CD4-positive, alpha-beta T cell treated with Interleukin-12 subunit alpha and Interleukin-12 subunit beta, for 1 hour (primary cell): ENCODE results near the gene TMEM185A.
"Not testable (repeated sequence)": the region's sequence is repeated elsewhere in the genome, so short reads cannot be mapped to it uniquely, and the experiment has no call there.

Experiments
- DNase-seq: peaks from one replicate; pipeline ENCODE4 v3.0.0-alpha.2; 2020

The TMEM185A gene

DNA sequence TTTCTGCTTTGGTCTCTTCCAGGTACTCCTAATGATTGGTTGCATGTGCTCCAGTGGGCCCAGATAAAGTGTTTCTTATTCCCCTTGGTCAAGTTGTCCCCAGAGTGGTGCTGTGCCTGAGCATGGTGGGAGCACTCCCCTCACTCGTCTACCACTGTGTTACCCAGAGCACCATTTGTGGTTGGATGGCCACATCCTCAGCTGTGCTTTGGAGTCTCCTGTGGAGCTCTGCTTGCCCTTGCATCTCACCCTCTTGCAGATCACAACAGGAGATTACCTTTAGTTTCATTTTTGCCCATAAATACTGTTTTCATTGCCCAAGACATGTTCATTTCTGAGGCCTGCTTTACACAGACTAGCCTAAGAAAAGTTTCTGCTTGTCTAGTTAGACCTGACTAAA lies 81.1 kb downstream of the TMEM185A start:
- DNase-seq, result not testable (repeated sequence)

DNA sequence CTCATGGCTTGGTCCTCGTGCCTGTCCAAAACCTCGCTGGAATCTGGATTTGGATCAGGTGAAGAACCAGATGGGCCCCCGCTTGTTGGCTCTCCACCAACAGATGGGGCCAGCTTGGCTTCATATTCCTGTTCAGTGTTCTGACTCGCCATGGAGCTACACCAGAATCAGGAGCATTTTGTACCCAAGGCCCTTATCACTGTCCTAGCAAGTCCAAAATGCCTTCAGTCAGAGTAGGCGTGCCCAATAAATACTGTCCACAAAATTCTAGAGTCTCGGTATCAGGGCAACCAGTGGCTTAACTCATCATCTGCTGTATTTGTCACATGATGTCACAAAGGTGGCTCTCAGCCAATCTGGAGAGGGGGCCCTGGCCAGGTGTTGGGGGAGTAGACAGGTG lies 81.9 kb downstream of the TMEM185A start, which contains the start of gene HSFX3:
Gene HSFX3, minus strand, starts transcription at position 224 of the 400 bp plus-strand sequence. Its CDS starts 72 bp downstream, at position 152.
- not testable (repeated sequence) for DNase-seq

DNA sequence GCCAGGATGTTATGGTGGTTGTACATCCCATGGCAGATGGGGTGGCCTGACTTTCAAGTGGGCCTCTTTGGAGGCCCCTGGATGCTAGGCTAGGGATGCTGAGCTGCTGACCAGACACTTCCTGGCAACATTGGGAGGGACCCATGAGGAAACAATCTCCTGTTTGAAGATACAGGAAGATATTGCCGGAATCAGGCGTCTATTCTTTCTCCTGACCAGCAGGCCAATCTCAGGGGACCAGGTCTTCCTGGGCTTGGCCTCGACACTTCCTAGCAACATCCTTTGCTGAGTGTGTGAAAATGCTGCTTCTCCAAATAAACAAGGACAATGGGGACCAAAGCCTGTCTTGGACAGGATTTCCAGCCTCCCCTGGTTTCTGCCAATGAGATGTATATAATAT lies 83.8 kb downstream of the TMEM185A start:
- DNase-seq, result not testable (repeated sequence)

DNA sequence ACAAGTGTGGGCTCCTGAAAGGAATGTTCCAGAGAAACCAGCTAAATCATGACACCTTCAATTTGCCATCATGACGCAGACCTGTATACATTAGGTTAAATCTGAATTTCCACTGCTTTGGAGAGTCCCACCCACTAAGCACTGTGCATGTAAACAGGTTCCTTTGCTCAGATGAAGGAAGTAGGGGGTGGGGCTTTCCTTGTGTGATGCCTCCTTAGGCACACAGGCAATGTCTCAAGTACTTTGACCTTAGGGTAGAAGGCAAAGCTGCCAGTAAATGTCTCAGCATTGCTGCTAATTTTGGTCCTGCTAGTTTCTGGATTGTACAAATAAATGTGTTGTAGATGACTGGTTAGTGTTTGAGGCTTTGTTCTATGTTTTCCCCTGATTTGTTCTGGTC lies 84.6 kb downstream of the TMEM185A start:
- not testable (repeated sequence) for DNase-seq
